Activated CD8-positive, alpha-beta T cell treated with anti-CD3 and anti-CD28 coated beads for 36 hours (primary cell): ENCODE data around the gene PDE3B. TPM values are rescaled to one million over a fixed set of nuclear protein-coding genes. Genes with fewer than 3 reads are reported as not detected.
A peak's percentile ranks its signal among the peaks of the same experiment; 100 is the strongest.

Experiments used
- ATAC-seq: fragments of 200-7000 bp; cut with Tn5 transposase; one replicate; pipeline ENCODE4 v1.10.0; 2021; ENCODE audit warnings: mild to moderate bottlenecking, moderate library complexity
- CTCF ChIA-PET: fragments of 350-600 bp; sonication (Branson Sonifier 250); formaldehyde crosslinking; loops from one replicate; lab custom pipeline; 2021; ENCODE audit warnings: antibody characterized with exemption; lab: Charles Lee
- POLR2A ChIA-PET: fragments of 350-600 bp; sonication (Branson Sonifier 250); formaldehyde crosslinking; loops from one replicate; lab custom pipeline; 2021; ENCODE audit warnings: antibody characterized with exemption; lab: Charles Lee
- DNase-seq: peaks from one replicate; pipeline ENCODE4 v3.0.0-alpha.2; 2020
- H3K27ac Mint-ChIP-seq: one replicate; pipeline ENCODE4 v1.8.0; 2021; ENCODE audit warnings: mild to moderate bottlenecking, mixed read lengths
- H3K27me3 Mint-ChIP-seq: one replicate; pipeline ENCODE4 v1.8.0; 2021; ENCODE audit warnings: mixed read lengths
- H3K36me3 Mint-ChIP-seq: one replicate; pipeline ENCODE4 v1.8.0; 2021; ENCODE audit warnings: low read depth, mixed read lengths
- H3K4me1 Mint-ChIP-seq: one replicate; pipeline ENCODE4 v1.8.0; 2021; ENCODE audit warnings: low read depth, mixed read lengths
- H3K4me3 Mint-ChIP-seq: one replicate; pipeline ENCODE4 v1.8.0; 2021; ENCODE audit warnings: mild to moderate bottlenecking, moderate library complexity, mixed read lengths
- H3K9me3 Mint-ChIP-seq: one replicate; pipeline ENCODE4 v1.8.0; 2021; ENCODE audit warnings: mixed read lengths
- intact Hi-C: fragments of 100-400 bp; cut with micrococcal nuclease; formaldehyde crosslinking; loops from one replicate; pipeline ENCODE4 v1.10.0; 2022
- total RNA-seq, 2 experiments: library from RNA; stranded (reverse); gene quantifications; one replicate each; pipeline ENCODE4 v1.2.3, GENCODE V29; 2021
- TF ChIP-seq, protein P1 (sequence below): fragments of 200-600 bp; IDR thresholded peaks from one replicate; pipeline ENCODE4 v1.8.0; 2022; ENCODE audit warnings: antibody characterized with exemption, mild to moderate bottlenecking

PDE3B gene
- total RNA-seq, 2 experiments from 2014 or later, result 42.3 to 43.1 TPM

- POLR2A ChIA-PET, result no interaction called here
- TF ChIP-seq, protein P1, sequence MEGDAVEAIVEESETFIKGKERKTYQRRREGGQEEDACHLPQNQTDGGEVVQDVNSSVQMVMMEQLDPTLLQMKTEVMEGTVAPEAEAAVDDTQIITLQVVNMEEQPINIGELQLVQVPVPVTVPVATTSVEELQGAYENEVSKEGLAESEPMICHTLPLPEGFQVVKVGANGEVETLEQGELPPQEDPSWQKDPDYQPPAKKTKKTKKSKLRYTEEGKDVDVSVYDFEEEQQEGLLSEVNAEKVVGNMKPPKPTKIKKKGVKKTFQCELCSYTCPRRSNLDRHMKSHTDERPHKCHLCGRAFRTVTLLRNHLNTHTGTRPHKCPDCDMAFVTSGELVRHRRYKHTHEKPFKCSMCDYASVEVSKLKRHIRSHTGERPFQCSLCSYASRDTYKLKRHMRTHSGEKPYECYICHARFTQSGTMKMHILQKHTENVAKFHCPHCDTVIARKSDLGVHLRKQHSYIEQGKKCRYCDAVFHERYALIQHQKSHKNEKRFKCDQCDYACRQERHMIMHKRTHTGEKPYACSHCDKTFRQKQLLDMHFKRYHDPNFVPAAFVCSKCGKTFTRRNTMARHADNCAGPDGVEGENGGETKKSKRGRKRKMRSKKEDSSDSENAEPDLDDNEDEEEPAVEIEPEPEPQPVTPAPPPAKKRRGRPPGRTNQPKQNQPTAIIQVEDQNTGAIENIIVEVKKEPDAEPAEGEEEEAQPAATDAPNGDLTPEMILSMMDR, result no peak
- peaks cover 14% of the 10 kb centered on the region for H3K9me3 Mint-ChIP-seq
- H3K4me1 Mint-ChIP-seq, result peaks cover 7% of the 10 kb centered on the region
- H3K36me3 Mint-ChIP-seq, result peaks cover 70% of the 10 kb centered on the region
- CTCF ChIA-PET, result interaction anchor here (1.5 kb wide), 1 partner anchor 99 kb away, joined by 4 read pairs; no protein-coding TSS in a partner anchor
- ATAC-seq (peak; percentile 42), DNase-seq (no peak)
- no peak overlapping the region for H3K4me3 Mint-ChIP-seq
- intact Hi-C loops, result no loop called here
- peak overlapping the region; percentile 22 for H3K27ac Mint-ChIP-seq
- no peaks in the 10 kb centered on the region for H3K27me3 Mint-ChIP-seq
These were observed 165.9 kb downstream of the PDE3B start for GRCh38 chr11:14809466-14809865.

GRCh38 chr11:14812757-14813156 is 169.2 kb downstream of the PDE3B start:
- intact Hi-C loops, result no loop called here
- peaks cover 1% of the 10 kb centered on the region for H3K9me3 Mint-ChIP-seq
- TF ChIP-seq, protein P1, result no peak
- H3K27ac Mint-ChIP-seq, result no peak overlapping the region
- H3K36me3 Mint-ChIP-seq, result peaks cover 65% of the 10 kb centered on the region
- H3K4me3 Mint-ChIP-seq, result no peak overlapping the region
- ATAC-seq (no peak), DNase-seq (no peak)
- ChIA-PET POLR2A (interaction anchor here (1.3 kb wide), 1 partner anchor 168 kb away, joined by 3 read pairs; no protein-coding TSS in a partner anchor), CTCF (interaction anchor here (0.9 to 1.8 kb wide), 2 partner anchors 17 to 94 kb away, joined by 3 to 5 read pairs; no protein-coding TSS in a partner anchor)
- peaks cover 6% of the 10 kb centered on the region for H3K4me1 Mint-ChIP-seq
- H3K27me3 Mint-ChIP-seq, result no peaks in the 10 kb centered on the region

- CTCF ChIA-PET, result no interaction called here
- no peak overlapping the region for H3K4me3 Mint-ChIP-seq
- TF ChIP-seq, protein P1, result no peak
- DNase-seq (no peak), ATAC-seq (no peak)
- peaks cover 6% of the 10 kb centered on the region for H3K4me1 Mint-ChIP-seq
- peaks cover 62% of the 10 kb centered on the region for H3K36me3 Mint-ChIP-seq
- POLR2A ChIA-PET, result interaction anchor here (1.3 kb wide), 1 partner anchor 169 kb away, joined by 3 read pairs; no protein-coding TSS in a partner anchor
- no peak overlapping the region for H3K27ac Mint-ChIP-seq
- no peaks in the 10 kb centered on the region for H3K9me3 Mint-ChIP-seq
- intact Hi-C loops, result no loop called here
- no peaks in the 10 kb centered on the region for H3K27me3 Mint-ChIP-seq
These were observed 169.9 kb downstream of the PDE3B start for GRCh38 chr11:14813516-14813915.

- Mint-ChIP-seq H3K4me3 (no peak overlapping the region), H3K9me3 (no peaks in the 10 kb centered on the region), H3K27me3 (no peaks in the 10 kb centered on the region), H3K4me1 (peaks cover 3% of the 10 kb centered on the region), H3K36me3 (peaks cover 59% of the 10 kb centered on the region), H3K27ac (no peak overlapping the region)
- TF ChIP-seq, protein P1, result no peak
- POLR2A ChIA-PET, result interaction anchor here (0.6 to 1.0 kb wide), 2 partner anchors 73 to 215 kb away, joined by 3 read pairs; partner anchors contain the start of gene CYP2R1
- DNase-seq (no peak), ATAC-seq (no peak)
- intact Hi-C loops, result no loop called here
- CTCF ChIA-PET, result no interaction called here
These were observed 175.2 kb downstream of the PDE3B start for GRCh38 chr11:14818779-14819178.

GRCh38 chr11:14819596-14819995 is 176.0 kb downstream of the PDE3B start:
- Mint-ChIP-seq H3K27me3 (no peaks in the 10 kb centered on the region), H3K4me3 (no peak overlapping the region), H3K27ac (no peak overlapping the region), H3K4me1 (peaks cover 3% of the 10 kb centered on the region), H3K36me3 (peaks cover 66% of the 10 kb centered on the region), H3K9me3 (peaks cover 2% of the 10 kb centered on the region)
- DNase-seq (no peak), ATAC-seq (no peak)
- ChIA-PET POLR2A (no interaction called here), CTCF (interaction anchor here (0.6 kb wide), 1 partner anchor 145 kb away, joined by 3 read pairs; no protein-coding TSS in a partner anchor)
- TF ChIP-seq, protein P1, result no peak
- intact Hi-C loops, result no loop called here
